AML-193 (cell line): Measurements from ENCODE around the gene NFX1.
A peak's percentile ranks its signal among the peaks of the same experiment; 100 is the strongest.

Experiments used
- DNase-seq, 2 experiments: peaks; one replicate each; lab custom pipeline; 2025; lab: John Stamatoyannopoulos, UW

NFX1 gene

GRCh38 chr9:33290247-33291030 is at the start of gene NFX1:
Gene NFX1 (plus strand): TSS chr9:33290516. CDS start chr9:33290573, 57 bp downstream.
- peak; percentile 94 to 95 for DNase-seq

- no peak for DNase-seq
Measured at GRCh38 chr9:33241298-33241697, 49.0 kb upstream of the NFX1 start.

GRCh38 chr9:33242609-33243134 is 47.6 kb upstream of the NFX1 start:
- no peak for DNase-seq

- no peak for DNase-seq
Measured at GRCh38 chr9:33244137-33244784, 46.1 kb upstream of the NFX1 start.

- no peak for DNase-seq
Measured at GRCh38 chr9:33245341-33245740, 45.0 kb upstream of the NFX1 start.

GRCh38 chr9:33246269-33246860 is 44.0 kb upstream of the NFX1 start:
- no peak for DNase-seq

GRCh38 chr9:33248606-33249005 is 41.7 kb upstream of the NFX1 start:
- DNase-seq: no peak

- DNase-seq: no peak
Measured at GRCh38 chr9:33249087-33249658, 41.1 kb upstream of the NFX1 start.

- no peak for DNase-seq
Measured at GRCh38 chr9:33249983-33250382, 40.3 kb upstream of the NFX1 start.

- no peak for DNase-seq
Measured at GRCh38 chr9:33250458-33250995, 39.8 kb upstream of the NFX1 start.

- no peak for DNase-seq
Measured at GRCh38 chr9:33254211-33254610, 36.1 kb upstream of the NFX1 start.

GRCh38 chr9:33255014-33255413 is 35.3 kb upstream of the NFX1 start:
- DNase-seq: no peak

- no peak for DNase-seq
Measured at GRCh38 chr9:33255471-33255870, 34.8 kb upstream of the NFX1 start.

GRCh38 chr9:33256236-33256635 is 34.1 kb upstream of the NFX1 start:
- DNase-seq: no peak

GRCh38 chr9:33257276-33257675 is 33.0 kb upstream of the NFX1 start:
- DNase-seq: no peak

GRCh38 chr9:33260372-33260771 is 29.9 kb upstream of the NFX1 start:
- DNase-seq: peak in 1 of 2 experiments; percentile 28

GRCh38 chr9:33263131-33264002 is 26.9 kb upstream of the NFX1 start:
- DNase-seq: peak in 1 of 2 experiments; percentile 12

GRCh38 chr9:33264003-33264472 is 26.3 kb upstream of the NFX1 start:
- DNase-seq: peak; percentile 21 to 25

- DNase-seq: peak; percentile 97
Measured at GRCh38 chr9:33264473-33265177, 25.7 kb upstream of the NFX1 start, which contains the start of the genes BAG1 and CHMP5. Gene BAG1 (minus strand): TSS chr9:33264708. Gene CHMP5 (plus strand): TSS chr9:33265049. CDS start chr9:33265079, 30 bp downstream.

- DNase-seq: no peak
Measured at GRCh38 chr9:33265211-33265865, 25.0 kb upstream of the NFX1 start.
